Urothelium cell line (cell line): ENCODE data around the gene CACNA2D2.

Experiments
- DNase-seq: peaks from one replicate; pipeline ENCODE4 v3.0.0; 2011; ENCODE audit warnings: low spot score, mixed read lengths
- FAIRE-seq: peaks from 2 replicates; lab custom pipeline; 2011; peaks lifted over from hg19 to GRCh38; lab: Jason Lieb, UNC

Gene CACNA2D2

DNA sequence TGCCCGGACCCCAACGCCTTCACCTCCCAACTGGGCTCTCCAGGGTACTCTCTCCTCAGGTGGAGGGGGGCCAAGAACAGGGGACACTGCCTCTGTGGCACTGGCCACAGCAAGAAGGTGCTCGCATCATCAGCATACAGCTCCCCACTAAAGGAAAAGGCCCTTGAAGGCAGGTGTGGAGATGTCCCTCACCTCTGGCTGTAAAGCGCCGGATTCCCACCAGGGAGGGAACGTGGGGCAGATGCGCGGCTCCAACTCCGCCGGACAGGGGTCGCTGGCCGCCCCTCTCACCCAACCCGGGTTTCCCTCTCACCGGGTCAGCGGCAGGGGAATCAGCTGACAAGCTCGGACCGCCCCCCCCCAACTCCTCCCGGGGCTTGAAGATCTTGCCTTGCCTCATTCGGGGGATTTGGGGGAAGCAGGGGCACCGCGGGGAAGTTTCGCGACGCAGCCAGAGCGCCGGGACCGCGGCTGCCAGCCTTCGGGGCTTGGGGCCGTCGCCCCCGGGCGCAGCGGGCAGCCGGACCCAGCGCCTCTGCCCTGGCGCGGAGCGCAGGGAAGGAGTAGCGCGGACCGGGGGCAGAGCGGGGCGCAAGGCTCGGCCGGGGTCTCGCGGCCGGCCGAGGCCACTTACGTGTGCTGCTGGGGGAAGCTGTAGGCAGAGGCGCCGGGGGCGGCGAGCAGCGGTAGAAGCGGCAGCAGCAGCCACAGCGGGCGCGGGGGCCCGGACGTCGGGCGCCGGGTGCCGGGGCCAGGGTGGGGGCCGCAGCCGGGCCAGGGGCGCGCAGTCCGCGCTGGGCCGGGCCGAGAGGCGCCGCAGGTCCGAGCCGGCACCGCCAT, 630 bp downstream of the CACNA2D2 start:
- DNase-seq, result peak; percentile 44

DNA sequence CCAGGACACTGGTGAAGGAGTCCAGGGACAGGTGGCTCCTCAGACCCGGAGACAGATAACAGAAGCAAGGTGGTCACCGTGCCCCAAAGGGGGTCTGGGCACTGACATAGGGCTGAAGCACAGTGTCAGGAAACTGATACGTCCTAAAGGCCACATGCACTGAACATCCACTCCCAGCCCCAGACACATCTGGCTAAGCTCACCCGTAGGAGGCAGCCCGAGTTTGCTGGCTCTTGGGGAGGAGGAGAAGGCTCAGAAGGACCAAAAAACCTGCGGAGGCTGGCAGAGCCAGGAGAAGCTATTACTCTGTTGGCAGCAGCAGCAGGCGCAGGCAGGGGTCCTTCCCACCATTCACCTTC, 1.2 kb downstream of the CACNA2D2 start:
- FAIRE-seq, result no peak
- DNase-seq, result peak; percentile 18

More for the DNA sequence above, 630 bp downstream of the CACNA2D2 start:
- no peak for FAIRE-seq

DNA sequence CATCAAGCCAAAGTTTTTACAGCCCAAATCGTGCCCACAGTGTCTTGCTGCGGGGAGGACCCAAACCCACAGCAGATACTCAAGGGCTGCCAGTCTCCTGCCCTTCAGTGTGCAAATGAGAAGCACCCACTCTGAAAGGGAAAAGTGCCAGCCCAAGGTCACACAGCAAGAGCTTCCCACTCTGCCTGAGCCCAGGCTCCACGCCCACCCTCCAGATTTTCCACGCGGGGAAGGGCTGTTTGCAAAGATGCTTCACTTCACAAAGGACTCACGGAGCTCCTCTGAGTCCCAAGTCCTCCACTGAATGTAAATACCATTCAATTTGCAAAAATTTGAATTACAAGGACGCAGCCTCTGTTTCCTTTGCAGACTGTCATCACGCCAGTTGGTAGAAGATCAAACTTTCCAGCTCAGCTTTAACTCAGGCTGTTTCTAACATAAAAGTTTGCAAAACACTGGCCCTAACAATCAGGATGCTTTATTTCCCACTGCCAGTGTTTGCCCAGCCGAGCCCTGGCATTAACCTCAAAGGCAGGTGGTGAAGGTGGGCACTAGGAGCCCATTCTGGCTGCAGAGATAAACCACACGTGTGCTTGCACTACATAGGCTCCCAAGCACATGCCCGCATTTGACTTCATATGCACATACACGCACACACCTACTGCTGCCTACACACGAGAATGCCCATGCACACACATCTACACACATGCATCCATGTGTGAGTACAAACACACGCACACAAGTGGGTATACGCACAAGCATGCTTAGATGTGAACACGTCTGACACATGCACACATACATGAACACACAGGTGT, 7.6 kb downstream of the CACNA2D2 start:
- peak; percentile 96 for FAIRE-seq

DNA sequence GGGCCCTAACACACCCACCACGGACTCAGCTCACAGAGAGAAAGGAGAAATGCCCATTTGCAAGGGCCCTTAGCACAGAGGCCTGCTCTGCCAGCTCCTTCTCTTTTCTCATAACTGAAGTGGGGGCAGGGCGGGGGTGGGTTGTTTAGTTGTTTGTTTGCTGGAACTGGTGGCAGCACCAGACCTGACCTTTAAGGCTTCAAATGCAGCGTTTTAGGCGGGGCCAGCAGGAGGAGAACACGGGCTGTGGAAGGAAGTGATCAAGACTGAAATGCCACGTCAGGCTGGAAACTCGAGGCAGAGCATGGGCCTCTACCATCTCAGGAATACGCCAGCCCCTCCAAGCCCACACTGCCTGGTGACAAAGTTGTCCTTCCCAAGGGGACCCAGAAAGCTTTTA, 9.3 kb downstream of the CACNA2D2 start:
- DNase-seq (no peak), FAIRE-seq (no peak)

More for the DNA sequence above, 7.6 kb downstream of the CACNA2D2 start:
- DNase-seq, result no peak

DNA sequence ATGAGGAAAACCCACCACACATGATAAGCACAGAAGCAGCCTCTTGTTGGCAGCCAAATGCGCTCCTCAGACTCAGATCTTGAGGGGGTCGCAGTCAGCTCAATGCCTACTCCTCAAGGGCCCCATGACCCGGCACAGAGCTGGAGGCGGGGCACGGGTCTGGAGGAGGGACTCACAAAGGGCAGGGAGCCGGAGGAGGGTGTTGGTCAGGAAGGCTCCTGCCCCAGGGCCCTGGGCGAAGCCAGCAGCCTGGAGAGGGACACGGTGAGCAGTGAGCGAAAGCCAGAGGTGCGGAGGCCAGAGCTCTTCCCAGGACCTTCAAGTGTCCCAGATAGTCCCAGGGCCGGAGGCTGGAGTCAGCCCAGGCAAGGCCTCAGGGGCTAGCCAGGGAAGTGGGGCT, 9.8 kb downstream of the CACNA2D2 start:
- DNase-seq (no peak), FAIRE-seq (no peak)

DNA sequence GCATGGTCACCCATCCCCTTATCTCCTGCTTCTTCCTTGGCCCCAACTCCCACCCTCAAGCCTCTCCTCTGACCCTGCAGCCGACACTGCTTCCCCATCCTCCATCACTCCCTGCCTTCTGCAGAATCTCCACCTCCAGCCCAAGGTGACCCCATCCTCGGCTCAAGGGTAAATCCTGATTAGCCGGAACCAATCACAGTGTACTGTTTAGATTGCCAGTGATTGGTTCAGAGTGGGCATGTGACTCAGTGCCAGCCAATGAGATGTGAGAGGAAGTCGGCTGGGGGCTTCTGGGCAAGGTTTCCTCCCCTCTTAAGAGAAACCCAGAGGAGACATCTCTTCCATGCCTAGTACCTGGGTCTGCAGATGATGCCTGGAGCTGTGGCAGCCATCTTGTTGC, 10.3 kb downstream of the CACNA2D2 start:
- DNase-seq, result no peak
- FAIRE-seq, result no peak

DNA sequence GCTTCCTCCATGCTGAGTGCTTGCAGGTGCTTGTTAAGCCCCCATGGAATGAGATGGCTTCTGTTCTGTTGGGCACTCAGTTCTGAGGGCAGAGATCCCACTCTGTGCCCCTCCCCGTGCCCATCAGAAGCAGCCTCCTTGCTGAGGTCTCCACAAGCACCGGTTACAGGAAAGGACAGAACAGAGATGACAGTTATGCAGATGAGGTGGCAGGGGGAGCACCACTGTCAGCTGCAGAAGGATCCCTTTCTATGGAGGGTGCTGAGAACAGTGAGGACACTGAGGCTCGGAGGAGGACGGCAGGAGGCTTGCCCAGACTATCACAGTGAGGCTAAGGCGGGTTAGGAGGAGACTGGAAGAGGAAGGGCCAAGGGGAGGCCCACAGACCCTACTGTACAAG, 12.4 kb downstream of the CACNA2D2 start:
- FAIRE-seq, result no peak

DNA sequence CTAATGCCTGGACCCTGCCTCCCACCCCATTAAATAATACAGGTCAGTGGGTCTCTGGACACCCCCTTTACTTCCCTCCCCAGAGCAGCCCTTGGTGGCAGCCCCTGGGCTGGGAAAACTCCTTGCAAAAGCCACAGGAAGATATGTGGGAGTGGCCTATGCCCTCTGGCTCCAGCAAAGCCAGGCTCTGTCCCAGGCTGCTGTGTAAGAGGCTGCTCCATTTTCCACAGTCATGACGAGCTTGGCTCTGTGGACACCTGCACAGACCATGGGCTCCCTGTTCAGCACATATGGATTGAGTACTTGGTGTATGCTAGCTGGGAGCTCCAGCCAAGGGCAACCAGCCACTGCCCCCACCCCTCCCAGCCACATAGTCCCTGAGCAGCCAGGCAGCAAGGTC, 13.0 kb downstream of the CACNA2D2 start:
- FAIRE-seq, result no peak
- no peak for DNase-seq

More for the DNA sequence above, 12.4 kb downstream of the CACNA2D2 start:
- DNase-seq, result no peak

DNA sequence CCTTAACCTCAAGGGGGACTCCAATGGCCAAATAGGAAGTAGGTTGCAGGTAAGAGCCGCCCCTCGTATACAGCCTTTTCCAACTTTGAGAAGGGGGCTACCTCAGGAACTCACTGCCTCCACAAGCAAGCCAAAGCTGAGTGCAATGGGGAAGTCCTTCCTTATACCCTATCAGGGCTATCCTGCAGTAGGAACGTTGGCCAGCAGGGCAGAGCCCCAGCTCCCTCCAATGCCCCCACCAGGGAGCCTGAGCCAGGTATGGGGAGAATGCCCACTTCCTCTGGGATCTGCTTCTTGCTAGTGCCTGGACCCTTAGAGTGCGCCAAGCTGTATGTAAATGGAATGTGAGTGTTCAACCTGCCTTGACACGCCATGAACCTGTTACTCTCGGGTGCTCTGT, 16.3 kb downstream of the CACNA2D2 start:
- FAIRE-seq, result no peak
- no peak for DNase-seq

DNA sequence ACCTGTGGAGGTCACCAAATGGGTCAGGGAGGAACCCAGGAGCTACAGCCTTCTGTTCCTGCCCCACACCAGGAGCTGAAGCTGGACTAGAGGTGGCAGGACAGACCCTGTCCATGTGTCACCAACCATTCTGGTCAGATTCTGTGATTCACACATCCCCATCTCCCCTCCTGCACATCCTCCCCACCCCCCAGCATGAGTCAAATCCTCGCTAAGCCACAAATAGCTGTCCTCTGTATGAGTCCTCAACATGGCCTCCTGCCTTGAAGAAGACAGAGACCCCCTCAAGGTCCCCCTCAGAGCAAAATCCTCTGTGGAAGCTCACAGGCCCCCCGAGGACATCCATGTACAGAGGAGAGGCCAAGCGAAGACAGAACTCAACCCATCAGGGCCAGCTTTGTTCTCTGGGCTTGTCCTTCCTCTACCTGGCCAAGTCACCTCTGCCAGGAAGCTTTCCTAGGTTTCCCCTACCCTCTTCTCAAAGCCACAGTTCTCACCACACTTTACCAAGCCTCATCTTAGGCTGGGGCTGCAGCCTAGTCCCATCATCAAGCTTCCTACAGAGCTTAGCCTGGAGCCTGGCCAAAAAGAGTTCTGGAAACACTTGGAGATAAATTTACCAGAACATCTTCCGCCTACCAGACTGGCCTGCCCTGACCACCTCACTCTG, 17.1 kb downstream of the CACNA2D2 start:
- no peak for FAIRE-seq

DNA sequence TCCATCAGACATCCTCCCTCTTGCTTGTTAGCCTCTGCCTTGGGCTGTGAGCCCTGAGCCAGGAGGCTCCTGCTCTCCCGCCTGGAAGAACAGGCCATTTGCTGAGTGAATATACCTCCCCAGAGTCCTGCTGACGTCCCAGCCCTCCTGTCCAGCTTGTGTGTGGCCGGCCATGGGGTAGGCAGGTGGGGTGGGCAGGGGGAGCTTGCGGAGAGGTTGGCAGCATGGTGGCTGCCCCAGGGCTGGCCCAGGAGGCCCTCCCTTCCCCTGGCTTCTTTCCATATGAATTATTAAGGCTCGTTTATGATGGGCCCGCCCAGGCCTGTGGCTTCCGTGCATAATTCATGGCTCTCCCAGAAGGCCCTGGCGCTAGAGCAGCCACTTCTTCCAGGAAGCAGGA, 18.7 kb downstream of the CACNA2D2 start:
- FAIRE-seq (no peak), DNase-seq (no peak)

More for the DNA sequence above, 17.1 kb downstream of the CACNA2D2 start:
- peak; percentile 37 for DNase-seq

DNA sequence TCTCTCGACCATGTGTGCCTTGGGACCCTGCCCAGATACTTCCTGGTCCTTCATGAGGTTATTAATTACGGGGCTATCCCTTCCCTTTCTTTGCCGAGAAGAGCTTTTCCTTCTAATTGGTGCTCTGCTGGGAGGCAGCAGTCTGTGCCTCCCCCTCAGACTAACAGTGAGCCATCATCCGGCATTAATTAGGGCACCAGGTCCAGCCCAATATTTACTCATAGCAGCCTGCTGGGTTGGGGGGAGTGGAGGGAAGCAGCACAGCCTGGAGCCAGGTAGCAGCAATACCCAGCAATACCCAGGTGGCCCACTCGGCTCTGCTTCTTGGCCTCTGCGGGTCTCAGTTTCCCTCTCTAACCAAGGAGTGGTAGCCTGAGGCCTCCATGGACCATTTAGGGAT, 20.1 kb downstream of the CACNA2D2 start:
- no peak for FAIRE-seq
- no peak for DNase-seq

DNA sequence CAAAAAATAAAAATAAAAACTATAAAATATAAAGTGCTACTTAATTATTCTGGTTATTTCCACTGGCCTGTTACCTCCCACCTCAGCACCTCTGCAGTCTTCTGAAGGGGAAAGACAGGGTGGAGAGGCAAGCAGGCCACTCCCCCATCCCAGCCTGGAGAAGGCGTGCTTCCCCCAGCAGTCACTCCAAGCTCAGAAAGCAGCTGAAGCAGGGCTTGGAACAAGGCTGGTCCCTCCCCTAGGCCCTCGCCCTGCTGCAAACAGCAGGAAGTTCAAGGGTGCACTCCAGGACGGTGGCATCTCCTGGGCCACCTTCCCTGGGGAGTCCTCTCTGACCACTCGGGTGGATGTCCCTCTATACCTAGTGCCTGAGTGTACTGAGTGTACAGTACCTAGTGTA, 21.4 kb downstream of the CACNA2D2 start:
- FAIRE-seq (no peak), DNase-seq (no peak)

DNA sequence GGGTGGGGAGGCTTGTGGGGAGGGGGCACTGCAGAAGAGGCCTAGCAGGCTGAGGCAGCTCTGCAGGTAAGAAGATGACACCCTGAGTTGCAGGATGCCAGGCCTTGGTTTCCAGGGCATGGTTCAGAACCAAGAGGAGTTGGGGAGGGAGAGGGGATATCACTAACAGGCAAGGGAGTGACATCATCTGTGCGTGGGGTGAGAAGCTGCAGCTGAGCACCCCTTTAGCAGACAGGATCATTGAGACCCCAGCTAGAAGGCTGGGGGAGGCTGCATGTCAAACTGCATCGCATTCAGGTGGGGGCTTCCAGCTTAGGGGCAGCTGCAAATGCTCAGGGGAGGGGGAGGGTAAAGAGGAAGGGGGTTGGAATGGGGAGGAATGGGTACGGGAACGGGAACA, 23.0 kb downstream of the CACNA2D2 start:
- FAIRE-seq (no peak), DNase-seq (no peak)

DNA sequence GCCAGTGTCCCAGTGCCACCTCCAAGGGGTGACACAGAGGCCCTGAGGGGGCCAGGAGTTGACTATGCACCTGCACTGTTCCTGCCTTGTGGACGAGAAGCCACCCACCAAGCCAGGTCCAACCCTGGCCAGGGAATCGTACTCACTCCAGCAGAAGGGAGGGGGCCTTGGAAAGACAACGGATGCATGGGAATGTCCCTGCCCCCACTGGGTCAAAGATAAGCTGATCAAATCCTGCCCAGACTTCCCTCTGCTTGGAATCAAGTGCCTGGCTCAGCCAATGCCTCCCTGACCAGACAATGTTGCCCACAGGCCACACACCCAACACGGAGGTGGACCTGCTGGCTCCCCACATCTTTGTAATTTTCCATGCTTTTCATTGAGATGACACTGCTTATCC, 23.9 kb downstream of the CACNA2D2 start:
- FAIRE-seq (no peak), DNase-seq (no peak)

DNA sequence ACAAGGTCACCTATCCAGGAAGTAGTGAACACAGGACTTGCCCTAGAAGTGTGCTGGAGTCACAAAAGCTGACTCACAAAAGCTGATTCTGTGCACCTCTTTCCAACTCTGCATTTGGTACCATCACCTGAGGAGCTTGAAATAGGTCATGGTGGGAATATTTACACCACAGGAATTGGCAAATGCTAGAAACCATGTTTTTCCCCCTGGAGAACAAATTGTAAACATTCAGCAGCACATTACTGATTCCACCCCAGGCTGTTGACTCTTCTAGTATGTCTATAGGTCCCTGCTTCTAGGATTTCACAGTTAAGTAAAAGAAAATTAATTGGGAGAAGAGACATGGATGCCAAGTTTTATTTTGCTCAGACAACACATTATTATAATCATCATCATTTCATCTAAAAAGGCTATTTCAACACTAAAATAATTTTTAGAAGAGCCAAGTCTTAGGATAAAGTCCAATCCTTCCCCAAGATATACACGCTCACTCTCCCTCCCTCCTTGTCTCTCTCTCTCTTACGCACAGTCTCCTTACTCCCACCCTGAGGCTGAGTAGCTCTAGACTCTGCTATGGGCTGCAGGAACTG, 24.7 kb downstream of the CACNA2D2 start:
- DNase-seq (no peak), FAIRE-seq (no peak)

DNA sequence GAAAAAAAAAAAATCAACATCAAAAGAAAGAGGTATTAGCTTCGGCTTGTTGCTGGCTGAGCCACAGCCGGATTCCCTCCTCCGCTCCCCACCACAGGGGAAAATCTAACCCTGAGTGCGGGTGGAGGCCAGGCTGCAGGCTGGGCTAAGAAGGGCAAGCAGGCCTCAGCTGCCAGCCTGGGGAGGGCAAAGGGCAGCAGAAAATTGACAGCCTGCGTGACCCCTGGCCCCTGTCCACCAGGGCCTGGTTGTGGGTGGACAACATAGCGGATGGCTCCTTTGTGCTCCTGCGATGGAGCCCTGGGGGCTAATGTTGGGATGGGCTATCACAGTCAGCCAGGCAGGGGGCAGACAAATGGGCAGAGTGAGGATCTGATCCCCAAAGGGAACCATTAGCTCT, 25.4 kb downstream of the CACNA2D2 start:
- FAIRE-seq (no peak), DNase-seq (no peak)

DNA sequence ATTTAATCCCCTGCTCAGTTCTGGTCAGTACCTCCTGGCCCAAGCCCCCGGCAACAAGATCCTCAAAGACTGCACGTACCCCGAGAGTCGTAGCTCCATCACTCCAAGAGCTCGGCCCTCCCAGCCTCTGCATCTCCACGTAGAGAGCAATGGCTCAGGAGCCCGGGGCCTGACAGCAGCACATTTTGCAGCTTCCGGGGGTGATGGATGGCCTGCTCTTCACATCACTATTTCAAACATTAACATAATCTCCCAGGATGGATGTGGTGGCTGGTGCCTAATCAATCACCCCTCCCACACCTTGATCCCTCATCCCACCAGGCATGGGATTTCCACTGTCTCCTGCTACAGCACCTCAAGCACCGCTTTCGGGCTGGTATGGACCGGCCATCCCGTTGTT, 28.1 kb downstream of the CACNA2D2 start:
- no peak for FAIRE-seq

DNA sequence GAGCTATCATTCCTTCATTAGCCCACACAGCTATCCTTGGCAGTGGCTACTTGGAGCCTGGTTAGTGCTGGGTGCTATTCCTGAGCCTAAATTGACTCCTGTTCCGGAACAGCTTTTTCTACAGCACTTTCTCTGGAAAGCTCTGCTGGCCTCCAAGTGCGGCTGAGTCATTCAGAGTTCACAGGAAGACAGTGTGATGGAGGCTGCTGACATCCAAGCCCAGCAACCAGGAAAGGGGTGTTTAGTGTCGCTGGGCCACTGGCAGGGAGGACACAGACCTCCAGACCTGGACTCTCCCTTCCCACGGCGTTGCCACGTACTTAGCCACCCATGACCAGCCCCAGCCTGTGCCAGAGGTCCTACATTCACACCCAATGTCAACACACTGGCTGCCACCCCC, 28.7 kb downstream of the CACNA2D2 start:
- DNase-seq (peak; percentile 24), FAIRE-seq (no peak)

More for the DNA sequence above, 28.1 kb downstream of the CACNA2D2 start:
- DNase-seq, result no peak

DNA sequence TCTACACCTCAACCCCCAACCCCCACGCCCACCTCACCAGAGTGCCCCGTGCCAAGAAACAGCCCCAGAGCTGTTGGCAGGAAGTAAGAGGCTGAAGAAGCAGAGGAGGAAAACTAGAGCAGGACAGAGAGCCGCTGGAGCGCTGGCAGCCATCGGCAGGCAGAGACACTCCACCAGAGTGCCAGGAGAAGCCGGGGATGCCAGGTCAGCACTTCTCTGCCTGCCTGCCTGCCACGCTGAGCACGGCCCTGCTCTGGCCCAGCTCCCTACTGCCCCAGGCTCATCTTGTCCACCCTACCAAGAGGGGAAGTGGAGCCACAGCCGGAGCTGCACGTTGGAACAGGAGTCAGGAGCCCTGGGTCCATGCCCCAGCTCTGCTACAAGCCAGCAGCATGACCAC, 29.7 kb downstream of the CACNA2D2 start:
- no peak for DNase-seq
- no peak for FAIRE-seq

DNA sequence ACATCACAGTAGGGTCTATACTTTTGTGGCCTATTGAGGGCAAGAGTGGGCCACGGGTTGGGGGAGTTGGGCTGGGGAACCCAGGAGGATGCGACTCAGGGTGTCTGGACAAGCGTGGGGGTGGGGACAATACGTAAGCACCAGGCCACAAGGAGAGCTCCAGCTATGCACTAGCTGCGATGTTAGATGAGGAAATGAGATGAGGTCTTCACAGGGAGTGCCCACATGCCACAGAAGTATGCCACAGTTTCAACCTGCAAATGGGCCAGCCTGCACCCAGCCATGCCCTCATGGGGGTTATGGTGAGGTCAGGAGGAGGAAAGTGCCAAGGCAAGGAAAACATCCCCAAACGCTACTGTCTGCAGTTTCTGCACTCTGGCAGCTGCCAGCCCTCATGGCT, 30.5 kb downstream of the CACNA2D2 start:
- FAIRE-seq (no peak), DNase-seq (no peak)
